IPS DF 6.9 (cell line): ENCODE results near the gene ANKRD12.
A peak's percentile ranks its signal among the peaks of the same experiment; 100 is the strongest.

Experiments used
- DNase-seq: peaks from one replicate; pipeline ENCODE4 v3.0.0-alpha.2; 2013; ENCODE audit warnings: low read depth, low spot score
- H3K27ac ChIP-seq: one replicate; pipeline ENCODE4 v1.5.1; 2013; ENCODE audit warnings: low read length, control low read depth
- H3K27me3 ChIP-seq: 2 replicates; pipeline ENCODE4 v1.6.1; 2013; ENCODE audit warnings: mild to moderate bottlenecking, low read length; ENCODE audit not compliant: control insufficient read depth, insufficient read depth
- H3K36me3 ChIP-seq: 2 replicates; pipeline ENCODE4 v1.6.1; 2013; ENCODE audit warnings: low read length; ENCODE audit not compliant: control insufficient read depth, insufficient read depth
- H3K4me1 ChIP-seq: 2 replicates; pipeline ENCODE4 v1.6.1; 2013; ENCODE audit warnings: low read length; ENCODE audit not compliant: control insufficient read depth, insufficient read depth
- H3K4me3 ChIP-seq: 2 replicates; pipeline ENCODE4 v1.5.1; 2013; ENCODE audit warnings: mild to moderate bottlenecking, low read length
- H3K9me3 ChIP-seq: 2 replicates; pipeline ENCODE4 v1.6.1; 2013; ENCODE audit warnings: low read length, inconsistent platforms; ENCODE audit not compliant: control insufficient read depth, insufficient read depth
- WGBS: extraction: QIAGEN DNeasy Blood & Tissue Kit; methylation state at CpG from one replicate; pipeline ENCODE4 v1.1.7; 2013; ENCODE audit warnings: mixed read lengths, missing lambda C conversion rate; ENCODE audit not compliant: insufficient read length, insufficient coverage; 5-methylcytosine and 5-hydroxymethylcytosine counted together

The ANKRD12 gene

DNA sequence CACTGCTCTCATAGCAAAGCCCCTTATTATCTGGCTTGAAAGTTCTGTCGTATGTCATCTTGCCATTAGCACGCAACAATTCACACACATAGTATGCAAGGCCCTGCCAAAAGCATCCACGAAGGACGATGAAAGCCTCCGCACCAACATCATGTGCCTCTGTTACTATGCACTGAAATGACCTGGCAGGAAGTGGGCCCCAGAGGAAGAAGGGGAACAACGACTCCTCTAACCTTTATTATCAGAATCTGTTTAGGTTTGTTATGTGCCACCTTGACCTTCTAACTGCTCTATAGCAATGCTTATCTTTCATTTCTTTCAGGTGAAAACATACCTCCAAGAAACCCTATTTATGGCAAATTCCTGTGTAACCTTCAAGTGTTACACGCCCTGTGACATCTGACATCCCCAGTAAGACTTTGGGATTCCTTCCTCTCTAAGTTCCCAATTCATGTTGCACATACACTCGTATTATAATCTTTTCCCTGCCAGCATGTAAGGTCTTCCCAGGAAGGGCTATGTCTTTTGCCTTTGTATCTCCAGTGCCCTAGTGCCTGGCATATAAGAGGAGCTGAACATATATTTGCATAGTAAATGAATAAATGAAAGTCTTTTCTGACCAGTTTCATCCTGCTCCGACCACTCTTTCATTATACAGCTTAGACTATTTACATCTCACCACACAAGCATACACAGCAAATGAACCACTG is 41.1 kb upstream of the ANKRD12 start:
- WGBS = no CpG with 5 or more reads among the region's 9 CpGs
- Histone ChIP-seq H3K4me3 (no peak overlapping the region), H3K4me1 (peaks cover 2% of the 10 kb centered on the region; the same call in 1 of the 2 replicates), H3K27me3 (no peaks in the 10 kb centered on the region), H3K27ac (no peak overlapping the region), H3K9me3 (no peaks in the 10 kb centered on the region; the same call in 1 of the 2 replicates), H3K36me3 (no peaks in the 10 kb centered on the region)
- no peak for DNase-seq

DNA sequence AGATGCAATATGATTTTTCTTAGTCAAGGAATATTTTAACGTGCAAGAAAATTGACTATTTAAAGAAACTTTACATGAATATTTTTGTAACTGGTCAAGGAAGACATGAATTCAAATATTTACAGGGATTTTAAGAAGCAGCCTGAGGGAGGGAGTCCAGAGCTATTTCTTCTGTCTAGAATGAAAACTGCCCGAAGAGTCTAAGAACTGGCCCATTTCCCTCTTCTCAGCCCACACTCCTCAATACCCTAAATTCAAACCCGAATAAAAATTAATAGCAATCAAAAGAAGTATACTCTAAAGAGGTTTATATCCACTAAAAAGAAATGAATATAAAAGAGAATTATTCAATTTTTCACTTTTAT is 40.6 kb upstream of the ANKRD12 start:
- 100% methylated on average over 1 of the region's 3 CpGs for WGBS
- Histone ChIP-seq H3K27ac (no peak overlapping the region), H3K4me1 (peaks cover 2% of the 10 kb centered on the region; the same call in 1 of the 2 replicates), H3K27me3 (no peaks in the 10 kb centered on the region), H3K36me3 (no peaks in the 10 kb centered on the region), H3K9me3 (no peaks in the 10 kb centered on the region; the same call in 1 of the 2 replicates), H3K4me3 (no peak overlapping the region)
- no peak for DNase-seq

DNA sequence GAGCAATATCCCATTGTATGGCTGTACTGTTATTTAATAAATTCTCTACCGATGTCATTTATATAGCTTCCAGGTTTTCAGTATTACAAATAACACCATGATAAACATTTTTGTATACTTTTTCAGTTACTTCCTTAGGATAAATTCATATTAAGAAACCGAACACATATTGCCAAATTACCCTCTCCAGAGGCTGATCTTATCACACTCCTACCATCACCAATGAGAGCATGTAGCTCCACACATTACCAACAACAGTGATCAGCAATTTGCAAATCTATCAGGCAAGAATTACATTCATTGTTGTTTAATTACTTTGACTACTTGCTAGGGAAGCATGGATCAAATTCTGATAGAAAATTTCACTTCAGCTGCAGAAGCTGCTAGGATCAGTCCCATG is 39.9 kb upstream of the ANKRD12 start:
- Histone ChIP-seq H3K4me3 (no peak overlapping the region), H3K27me3 (no peaks in the 10 kb centered on the region), H3K9me3 (no peaks in the 10 kb centered on the region; the same call in 1 of the 2 replicates), H3K4me1 (peaks cover 2% of the 10 kb centered on the region; the same call in 1 of the 2 replicates), H3K36me3 (no peaks in the 10 kb centered on the region), H3K27ac (no peak overlapping the region)
- no peak for DNase-seq
- no CpG with 5 or more reads among the region's 2 CpGs for WGBS

- no CpG with 5 or more reads among the region's 2 CpGs for whole genome bisulfite sequencing
- H3K27ac ChIP-seq = no peak overlapping the region
- H3K36me3 ChIP-seq = no peaks in the 10 kb centered on the region
- no peaks in the 10 kb centered on the region for H3K27me3 ChIP-seq
- no peaks in the 10 kb centered on the region; the same call in 1 of the 2 replicates for H3K9me3 ChIP-seq
- peaks cover 2% of the 10 kb centered on the region; the same call in 1 of the 2 replicates for H3K4me1 ChIP-seq
- no peak overlapping the region for H3K4me3 ChIP-seq
- no peak for DNase-seq
Observed at GRCh38 chr18:9097349-9097748, 39.2 kb upstream of the ANKRD12 start.

- no peaks in the 10 kb centered on the region; the same call in 1 of the 2 replicates for H3K4me1 ChIP-seq
- no CpG with 5 or more reads among the region's 3 CpGs for WGBS
Observed at GRCh38 chr18:9100796-9101195, 35.8 kb upstream of the ANKRD12 start.

DNA sequence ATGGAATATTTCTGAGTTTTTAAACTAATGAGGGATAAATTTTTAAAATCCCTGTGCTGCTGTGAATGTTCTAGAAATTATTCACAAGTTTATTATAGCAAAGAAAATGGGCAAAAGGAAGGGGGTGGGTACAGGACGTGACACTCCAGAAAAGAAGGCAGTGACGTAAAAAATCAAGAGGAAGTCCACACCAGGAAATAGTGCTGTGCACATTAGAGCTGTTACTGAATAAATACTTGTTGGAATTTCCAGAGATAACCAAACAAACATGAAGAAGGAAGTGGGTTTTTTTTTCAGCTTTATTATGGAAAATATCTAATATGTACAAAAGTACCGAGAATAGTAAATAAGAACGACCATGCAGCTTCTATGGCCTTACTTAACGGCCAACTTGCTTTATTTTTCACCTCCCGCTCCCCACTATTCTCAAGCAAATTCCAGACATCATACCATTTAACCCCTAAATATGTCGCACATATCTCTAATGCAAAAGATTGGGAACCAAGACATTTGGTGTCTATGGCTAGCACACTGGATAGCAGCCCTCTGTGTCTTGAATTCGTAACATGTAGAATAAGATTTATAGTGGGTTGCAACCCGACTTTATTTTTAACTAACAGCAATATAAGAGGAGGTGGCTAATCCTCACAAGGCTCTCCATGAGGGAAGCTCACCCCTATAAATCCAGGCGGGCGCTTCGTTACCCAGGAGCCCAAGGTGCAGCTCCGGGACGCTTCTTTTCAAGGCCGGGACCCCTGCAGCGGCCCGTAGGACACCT is 34.7 kb upstream of the ANKRD12 start:
- DNase-seq = no peak
- H3K4me3 ChIP-seq = peak overlapping the region; percentile 27; the same call in 1 of the 2 replicates
- no CpG with 5 or more reads among the region's 17 CpGs for WGBS
- H3K27me3 ChIP-seq = no peaks in the 10 kb centered on the region
- no peaks in the 10 kb centered on the region for H3K9me3 ChIP-seq
- H3K4me1 ChIP-seq = peaks cover 2% of the 10 kb centered on the region; the same call in 1 of the 2 replicates
- no peak overlapping the region for H3K27ac ChIP-seq
- H3K36me3 ChIP-seq = no peaks in the 10 kb centered on the region

More at GRCh38 chr18:9100796-9101195, 35.8 kb upstream of the ANKRD12 start:
- Histone ChIP-seq H3K36me3 (no peaks in the 10 kb centered on the region), H3K27ac (no peak overlapping the region), H3K27me3 (no peaks in the 10 kb centered on the region), H3K9me3 (no peaks in the 10 kb centered on the region), H3K4me3 (no peak overlapping the region)
- DNase-seq = no peak

- Histone ChIP-seq H3K4me3 (peak within 1 kb of the TSS; percentile 68), H3K9me3 (no peaks in the 10 kb centered on the region), H3K36me3 (no peaks in the 10 kb centered on the region), H3K27ac (no peak within 1 kb of the TSS), H3K4me1 (peaks cover 2% of the 10 kb centered on the region; the same call in 1 of the 2 replicates), H3K27me3 (no peaks in the 10 kb centered on the region)
- peak; percentile 82 for DNase-seq
- WGBS = no CpG with 5 or more reads among the region's 64 CpGs
Observed at GRCh38 chr18:9102508-9103375, 33.8 kb upstream of the ANKRD12 start, which contains the start of gene NDUFV2. Gene NDUFV2, plus strand, starts transcription at chr18:9102699. Its CDS starts 45 bp downstream, at chr18:9102744.

- no peak for DNase-seq
- H3K27ac ChIP-seq = no peak overlapping the region
- WGBS = no CpG with 5 or more reads among the region's 4 CpGs
- no peaks in the 10 kb centered on the region for H3K9me3 ChIP-seq
- no peaks in the 10 kb centered on the region for H3K27me3 ChIP-seq
- H3K4me1 ChIP-seq = peaks cover 2% of the 10 kb centered on the region; the same call in 1 of the 2 replicates
- H3K4me3 ChIP-seq = peak overlapping the region; percentile 68; the same call in 1 of the 2 replicates
- no peaks in the 10 kb centered on the region for H3K36me3 ChIP-seq
Observed at GRCh38 chr18:9103376-9103873, 33.2 kb upstream of the ANKRD12 start.

DNA sequence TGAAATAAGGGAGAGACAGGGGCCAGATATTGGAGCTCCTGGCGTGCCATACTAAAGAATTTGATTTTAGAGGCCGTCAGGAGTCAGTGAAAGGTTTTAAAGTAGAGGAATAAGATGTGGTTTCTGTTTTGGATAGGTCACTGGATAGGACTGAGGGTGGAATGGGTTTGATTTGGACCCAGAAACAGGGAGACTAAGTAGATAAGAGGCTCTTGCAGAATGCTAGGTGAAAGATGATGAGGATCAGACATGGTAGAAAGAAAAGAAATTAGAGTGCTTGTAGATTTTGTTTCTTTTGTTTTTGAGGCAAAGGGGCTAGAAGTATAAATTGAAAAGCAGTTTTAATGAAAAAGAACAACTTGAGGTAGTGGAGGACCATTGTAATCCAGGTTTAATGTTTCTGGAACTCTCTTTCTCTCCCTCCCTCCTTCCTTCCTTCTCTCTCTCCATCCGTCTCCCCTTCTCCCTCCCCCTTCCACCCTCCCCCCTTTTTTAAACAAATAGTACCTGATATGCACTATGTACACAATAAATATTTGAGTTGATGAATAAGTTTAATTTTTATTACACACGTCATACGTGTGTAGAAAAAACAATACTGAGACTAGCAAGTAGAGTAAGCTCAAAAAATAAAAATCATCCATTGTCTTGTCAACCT is 32.2 kb upstream of the ANKRD12 start:
- no peak for DNase-seq
- H3K36me3 ChIP-seq = no peaks in the 10 kb centered on the region
- H3K27ac ChIP-seq = no peak overlapping the region
- 100% methylated on average over 1 of the region's 5 CpGs for WGBS
- no peaks in the 10 kb centered on the region for H3K9me3 ChIP-seq
- H3K27me3 ChIP-seq = no peaks in the 10 kb centered on the region
- peak overlapping the region; percentile 22; the same call in 1 of the 2 replicates for H3K4me3 ChIP-seq
- H3K4me1 ChIP-seq = peaks cover 2% of the 10 kb centered on the region; the same call in 1 of the 2 replicates
